ENCODE data around the gene PARN. TPM values are rescaled to one million over a fixed set of nuclear protein-coding genes. Genes with fewer than 3 reads are reported as not detected.

PARN gene
- total and polyA plus RNA-seq, 3 donors from 2014 or later: 43.5 to 67.2 (median 47.6) TPM

DNA sequence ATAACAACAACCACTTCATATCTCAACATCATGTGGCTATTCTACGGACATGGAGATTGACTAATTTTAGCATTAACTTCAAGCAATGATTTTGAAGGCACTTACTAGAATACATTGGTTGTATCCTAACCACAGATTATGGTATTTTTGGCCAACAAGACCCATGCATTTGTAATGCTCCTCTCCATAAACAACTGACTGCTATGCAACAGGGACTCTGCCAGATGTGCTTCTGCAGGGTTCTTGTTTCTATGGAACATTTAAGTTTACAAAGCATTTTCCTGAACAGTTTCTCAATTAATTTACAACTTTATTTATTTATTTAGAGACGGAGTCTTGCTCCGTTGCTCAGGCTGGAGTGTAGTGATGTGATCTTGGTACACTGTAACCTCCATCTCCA, 178.0 kb downstream of the PARN start:
- no peak overlapping the region for H3K4me3 ChIP-seq
- no peak for DNase-seq
- H3K27ac ChIP-seq: no peak overlapping the region
- whole genome bisulfite sequencing, 2 donors: 96 to 97% methylated on average over 3 of the region's 3 CpGs
- no peak for TF ChIP-seq POLR2A (IDR thresholded peaks at IDR 0.05)
- TF ChIP-seq, protein P1, sequence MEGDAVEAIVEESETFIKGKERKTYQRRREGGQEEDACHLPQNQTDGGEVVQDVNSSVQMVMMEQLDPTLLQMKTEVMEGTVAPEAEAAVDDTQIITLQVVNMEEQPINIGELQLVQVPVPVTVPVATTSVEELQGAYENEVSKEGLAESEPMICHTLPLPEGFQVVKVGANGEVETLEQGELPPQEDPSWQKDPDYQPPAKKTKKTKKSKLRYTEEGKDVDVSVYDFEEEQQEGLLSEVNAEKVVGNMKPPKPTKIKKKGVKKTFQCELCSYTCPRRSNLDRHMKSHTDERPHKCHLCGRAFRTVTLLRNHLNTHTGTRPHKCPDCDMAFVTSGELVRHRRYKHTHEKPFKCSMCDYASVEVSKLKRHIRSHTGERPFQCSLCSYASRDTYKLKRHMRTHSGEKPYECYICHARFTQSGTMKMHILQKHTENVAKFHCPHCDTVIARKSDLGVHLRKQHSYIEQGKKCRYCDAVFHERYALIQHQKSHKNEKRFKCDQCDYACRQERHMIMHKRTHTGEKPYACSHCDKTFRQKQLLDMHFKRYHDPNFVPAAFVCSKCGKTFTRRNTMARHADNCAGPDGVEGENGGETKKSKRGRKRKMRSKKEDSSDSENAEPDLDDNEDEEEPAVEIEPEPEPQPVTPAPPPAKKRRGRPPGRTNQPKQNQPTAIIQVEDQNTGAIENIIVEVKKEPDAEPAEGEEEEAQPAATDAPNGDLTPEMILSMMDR (IDR thresholded peaks at IDR 0.05): no peak
- H3K9me3 ChIP-seq: no peaks in the 10 kb centered on the region
- intact Hi-C loops (cut with DNase I; ENCODE audit: low total_unique reads): no loop called here
- no peaks in the 10 kb centered on the region for H3K4me1 ChIP-seq
- no peaks in the 10 kb centered on the region for H3K36me3 ChIP-seq (ENCODE audit: low read depth, missing control alignments)
- no peaks in the 10 kb centered on the region for H3K27me3 ChIP-seq

DNA sequence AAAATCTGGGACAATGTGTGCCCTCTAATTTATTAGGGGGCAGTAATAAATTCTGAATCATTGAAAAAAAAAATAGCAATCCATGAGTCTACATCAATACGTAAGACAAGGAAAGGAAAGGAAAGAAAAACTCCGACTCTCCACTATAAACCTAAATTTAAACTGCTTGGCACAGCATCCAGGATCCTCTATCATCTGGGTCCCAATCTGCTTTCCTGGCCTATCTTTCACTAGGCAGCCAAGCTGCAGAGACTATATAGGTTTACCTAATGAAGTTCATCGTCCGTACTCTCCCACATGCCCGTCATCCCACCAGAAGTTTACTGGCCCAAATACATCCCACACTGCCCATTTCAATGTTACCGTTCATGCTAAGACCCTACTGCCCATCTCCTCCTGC, 179.2 kb downstream of the PARN start:
- no peak for TF ChIP-seq POLR2A (IDR thresholded peaks at IDR 0.05)
- TF ChIP-seq, protein P1 (IDR thresholded peaks at IDR 0.05): no peak
- Histone ChIP-seq H3K4me3 (no peak overlapping the region), H3K27me3 (no peaks in the 10 kb centered on the region), H3K36me3 (ENCODE audit: low read depth, missing control alignments) (no peaks in the 10 kb centered on the region), H3K9me3 (no peaks in the 10 kb centered on the region), H3K4me1 (no peaks in the 10 kb centered on the region), H3K27ac (no peak overlapping the region)
- intact Hi-C loops (cut with DNase I; ENCODE audit: low total_unique reads): no loop called here
- no peak for DNase-seq
- 88 to 89% methylated on average over 6 of the region's 6 CpGs for WGBS, 2 donors

DNA sequence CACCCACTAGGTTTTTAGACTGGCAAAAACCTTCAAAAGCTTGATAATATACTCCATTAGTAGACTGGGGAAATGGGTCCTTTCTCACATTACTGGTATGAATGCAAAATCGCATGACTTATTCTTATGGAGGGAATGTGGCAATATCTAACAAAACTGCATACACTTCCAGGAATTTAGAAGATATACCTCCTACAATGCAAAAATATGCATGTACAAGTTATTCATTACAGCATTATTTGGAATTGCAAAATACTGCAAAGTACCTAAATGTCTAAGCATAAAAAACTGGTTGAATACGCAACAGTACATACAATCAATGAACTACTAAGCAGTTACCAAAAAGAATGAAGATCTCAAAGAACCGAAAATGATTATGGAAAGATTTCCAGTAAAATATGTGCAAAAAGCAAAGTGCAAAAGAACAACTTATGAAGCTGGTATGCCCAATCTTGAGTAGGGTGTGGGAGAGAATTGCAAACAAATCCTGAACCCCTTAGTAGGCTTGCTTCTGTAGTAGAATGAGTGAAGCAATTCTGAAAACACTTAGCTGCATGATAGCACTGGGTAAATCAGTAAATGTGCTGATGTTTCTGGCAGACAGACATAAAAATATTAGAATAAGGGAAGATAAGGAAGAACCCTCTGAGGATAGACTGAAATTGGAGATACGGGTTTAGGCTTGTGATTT, 180.1 kb downstream of the PARN start:
- Histone ChIP-seq H3K27ac (no peak overlapping the region), H3K36me3 (ENCODE audit: low read depth, missing control alignments) (no peaks in the 10 kb centered on the region), H3K27me3 (no peaks in the 10 kb centered on the region), H3K4me1 (no peaks in the 10 kb centered on the region), H3K4me3 (no peak overlapping the region), H3K9me3 (no peaks in the 10 kb centered on the region)
- no peak for TF ChIP-seq POLR2A (IDR thresholded peaks at IDR 0.05)
- WGBS, 2 donors: 84 to 86% methylated on average over 4 of the region's 4 CpGs
- DNase-seq: no peak
- intact Hi-C loops (cut with DNase I; ENCODE audit: low total_unique reads): no loop called here

DNA sequence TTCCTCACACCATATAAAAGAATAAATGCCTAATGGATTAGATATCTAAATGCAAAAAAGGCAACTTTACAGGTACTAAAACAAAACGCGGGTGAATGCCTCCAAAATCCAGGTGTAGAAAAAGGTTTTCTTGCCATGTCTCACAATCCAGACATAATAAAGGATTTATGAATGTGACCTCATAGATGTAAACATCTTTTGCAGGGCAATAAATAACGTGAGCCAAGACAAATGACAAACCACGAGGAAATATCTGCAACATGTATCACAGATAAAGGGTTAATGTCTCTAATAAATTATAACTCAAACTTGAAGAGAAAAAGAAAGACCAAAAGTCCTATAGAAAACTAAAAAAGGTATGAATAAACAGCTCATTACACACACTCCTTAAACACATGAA, 180.7 kb downstream of the PARN start:
- no peak for TF ChIP-seq POLR2A (IDR thresholded peaks at IDR 0.05)
- TF ChIP-seq, protein P1 (IDR thresholded peaks at IDR 0.05): no peak
- WGBS, 2 donors: 78 to 83% methylated on average over 4 of the region's 4 CpGs
- Histone ChIP-seq H3K36me3 (ENCODE audit: low read depth, missing control alignments) (no peaks in the 10 kb centered on the region), H3K27ac (no peak overlapping the region), H3K4me1 (no peaks in the 10 kb centered on the region), H3K27me3 (no peaks in the 10 kb centered on the region), H3K4me3 (no peak overlapping the region), H3K9me3 (no peaks in the 10 kb centered on the region)
- intact Hi-C loops (cut with DNase I; ENCODE audit: low total_unique reads): no loop called here
- no peak for DNase-seq

DNA sequence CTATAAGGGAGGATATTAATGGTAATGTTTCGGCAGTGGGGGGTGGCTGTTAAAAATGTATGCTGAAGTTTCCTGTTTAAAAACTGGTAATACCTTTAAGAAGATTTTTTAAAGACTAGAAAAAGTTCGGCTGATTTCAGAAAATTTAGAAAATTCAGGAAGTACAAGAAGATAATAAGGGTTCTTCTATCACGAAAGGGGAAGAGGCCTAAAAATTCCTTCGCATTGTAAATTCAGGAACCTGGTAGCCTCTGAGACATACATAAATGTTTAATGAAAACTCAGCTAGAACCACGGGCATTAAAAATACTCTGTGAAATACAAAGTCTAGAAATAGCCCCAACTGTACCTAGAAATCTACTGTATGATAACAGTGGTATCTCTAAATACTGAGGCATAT, 181.2 kb downstream of the PARN start:
- Histone ChIP-seq H3K27ac (no peak overlapping the region), H3K4me1 (no peaks in the 10 kb centered on the region), H3K4me3 (no peak overlapping the region), H3K9me3 (no peaks in the 10 kb centered on the region), H3K27me3 (no peaks in the 10 kb centered on the region), H3K36me3 (ENCODE audit: low read depth, missing control alignments) (no peaks in the 10 kb centered on the region)
- 90 to 92% methylated on average over 5 of the region's 5 CpGs for WGBS, 2 donors
- TF ChIP-seq POLR2A (IDR thresholded peaks at IDR 0.05): no peak
- TF ChIP-seq, protein P1 (IDR thresholded peaks at IDR 0.05): no peak
- no peak for DNase-seq
- intact Hi-C loops (cut with DNase I; ENCODE audit: low total_unique reads): no loop called here
